Ovary (tissue), 3 donors: ENCODE measurements around the gene ADGRV1.

Source experiments
- CTCF ChIP-seq, 3 donors: fragments of 450-650 bp in 2 of 3; fragments of 200-600 bp in 1 of 3; IDR thresholded peaks; one replicate each; pipeline versions ENCODE4 v1.5.1 to v1.8.0; 2016 to 2022; ENCODE audit warnings: antibody characterized with exemption in 3 of 3, mild to moderate bottlenecking in 1 of 3
- POLR2A ChIP-seq: fragments of 450-650 bp; IDR thresholded peaks from one replicate; pipeline ENCODE4 v1.6.1; 2017; ENCODE audit warnings: antibody characterized with exemption, mild to moderate bottlenecking, moderate library complexity
- donor health status: DM: no; HTN: no; CAD: no.

GRCh38 chr5:90909940-90910339 lies 351.3 kb downstream of the ADGRV1 start:
- TF ChIP-seq CTCF (IDR thresholded peaks at IDR 0.05) = no peak
- no peak for TF ChIP-seq POLR2A
